HepG2 (cell line): ENCODE data around the gene RIPOR1. TPM values are rescaled to one million over a fixed set of nuclear protein-coding genes. Genes with fewer than 3 reads are reported as not detected.

Source experiments
- FOXO1 ChIP-seq: sonication (generic); formaldehyde crosslinking; IDR thresholded peaks from 2 replicates; pipeline ENCODE4 v1.4.0; 2020; ENCODE audit warnings: missing genetic modification reagents
- HIC2 ChIP-seq: sonication (generic); formaldehyde crosslinking; IDR thresholded peaks from 2 replicates; pipeline ENCODE4 v1.9.0; 2022; ENCODE audit warnings: low read depth, missing genetic modification reagents
- JUND ChIP-seq: sonication (generic); formaldehyde crosslinking; IDR thresholded peaks from 2 replicates; pipeline ENCODE4 v1.8.0; 2022; ENCODE audit warnings: mild to moderate bottlenecking, missing genetic modification reagents
- ZBTB40 ChIP-seq, 2 experiments: fragments of 450-650 bp in 1 of 2; sonication (generic) in 1 of 2; formaldehyde crosslinking in 1 of 2; IDR thresholded peaks; 2 replicates each; pipeline versions ENCODE4 v1.6.1 to v1.8.0; 2016 to 2022; ENCODE audit warnings: antibody characterized with exemption in 1 of 2, mild to moderate bottlenecking in 1 of 2, missing genetic modification reagents in 1 of 2
- ZNF770 ChIP-seq: sonication (generic); formaldehyde crosslinking; IDR thresholded peaks from 2 replicates; pipeline ENCODE4 v1.5.0; 2020; ENCODE audit warnings: mild to moderate bottlenecking, missing genetic modification reagents
- polyA plus RNA-seq, 8 experiments: library from polyadenylated mRNA; depleted of rRNA in 3 of 8; stranded (reverse) in 7 of 8; unstranded in 1 of 8; fragments of >200 nt; fragmentation: Illumina TruSeq in 4 of 8; extraction: Trizol in 4 of 8; gene quantifications; 2 replicates each; pipeline versions ENCODE4 v1.2.1 to v1.2.3, GENCODE V29; 2011 to 2016; ENCODE audit warnings: low read depth in 4 of 8, missing spikeins in 1 of 8, mixed read lengths in 1 of 8; ENCODE audit not compliant: insufficient read depth in 1 of 8
- total RNA-seq, 5 experiments: library from RNA; depleted of rRNA; stranded (reverse); fragments of >200 nt; fragmentation: Illumina TruSeq; extraction: Trizol; gene quantifications; 2 replicates each; pipeline ENCODE4 v1.2.3, GENCODE V29; 2016; ENCODE audit warnings: low read depth in 1 of 5
- TF ChIP-seq, protein P1 (sequence below): sonication (generic); formaldehyde crosslinking; IDR thresholded peaks from 2 replicates; pipeline ENCODE4 v1.4.0; 2020; ENCODE audit warnings: missing genetic modification reagents

Gene RIPOR1
- total and polyA plus RNA-seq, 2 of the 13 experiments (the other 11 are each of a cell fraction or from before 2014, with no cell fraction given): 4.6 to 8.1 TPM

GRCh38 chr16:67530013-67530939, 1.6 kb downstream of the RIPOR1 start (continued):
- TF ChIP-seq FOXO1 (CRISPR knock-in tag): no peak
- TF ChIP-seq JUND: no peak
- TF ChIP-seq, protein P1, sequence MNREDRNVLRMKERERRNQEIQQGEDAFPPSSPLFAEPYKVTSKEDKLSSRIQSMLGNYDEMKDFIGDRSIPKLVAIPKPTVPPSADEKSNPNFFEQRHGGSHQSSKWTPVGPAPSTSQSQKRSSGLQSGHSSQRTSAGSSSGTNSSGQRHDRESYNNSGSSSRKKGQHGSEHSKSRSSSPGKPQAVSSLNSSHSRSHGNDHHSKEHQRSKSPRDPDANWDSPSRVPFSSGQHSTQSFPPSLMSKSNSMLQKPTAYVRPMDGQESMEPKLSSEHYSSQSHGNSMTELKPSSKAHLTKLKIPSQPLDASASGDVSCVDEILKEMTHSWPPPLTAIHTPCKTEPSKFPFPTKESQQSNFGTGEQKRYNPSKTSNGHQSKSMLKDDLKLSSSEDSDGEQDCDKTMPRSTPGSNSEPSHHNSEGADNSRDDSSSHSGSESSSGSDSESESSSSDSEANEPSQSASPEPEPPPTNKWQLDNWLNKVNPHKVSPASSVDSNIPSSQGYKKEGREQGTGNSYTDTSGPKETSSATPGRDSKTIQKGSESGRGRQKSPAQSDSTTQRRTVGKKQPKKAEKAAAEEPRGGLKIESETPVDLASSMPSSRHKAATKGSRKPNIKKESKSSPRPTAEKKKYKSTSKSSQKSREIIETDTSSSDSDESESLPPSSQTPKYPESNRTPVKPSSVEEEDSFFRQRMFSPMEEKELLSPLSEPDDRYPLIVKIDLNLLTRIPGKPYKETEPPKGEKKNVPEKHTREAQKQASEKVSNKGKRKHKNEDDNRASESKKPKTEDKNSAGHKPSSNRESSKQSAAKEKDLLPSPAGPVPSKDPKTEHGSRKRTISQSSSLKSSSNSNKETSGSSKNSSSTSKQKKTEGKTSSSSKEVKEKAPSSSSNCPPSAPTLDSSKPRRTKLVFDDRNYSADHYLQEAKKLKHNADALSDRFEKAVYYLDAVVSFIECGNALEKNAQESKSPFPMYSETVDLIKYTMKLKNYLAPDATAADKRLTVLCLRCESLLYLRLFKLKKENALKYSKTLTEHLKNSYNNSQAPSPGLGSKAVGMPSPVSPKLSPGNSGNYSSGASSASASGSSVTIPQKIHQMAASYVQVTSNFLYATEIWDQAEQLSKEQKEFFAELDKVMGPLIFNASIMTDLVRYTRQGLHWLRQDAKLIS (CRISPR knock-in tag): no peak
- TF ChIP-seq HIC2 (CRISPR knock-in tag): peak; percentile 20; the same call in 1 of the 2 replicates
- TF ChIP-seq ZNF770 (CRISPR knock-in tag): peak; percentile 75
- no peak for TF ChIP-seq ZBTB40 (IDR thresholded peaks at IDR 0.05)
- no peak for TF ChIP-seq ZBTB40 (CRISPR knock-in tag; IDR thresholded peaks at IDR 0.05)
